ENCODE data around the gene MORN1. TPM values are rescaled to one million over a fixed set of nuclear protein-coding genes. Genes with fewer than 3 reads are reported as not detected.

The MORN1 gene
- total and polyA plus RNA-seq, 4 donors = 2.3 to 6.9 (median 3.6) TPM

DNA sequence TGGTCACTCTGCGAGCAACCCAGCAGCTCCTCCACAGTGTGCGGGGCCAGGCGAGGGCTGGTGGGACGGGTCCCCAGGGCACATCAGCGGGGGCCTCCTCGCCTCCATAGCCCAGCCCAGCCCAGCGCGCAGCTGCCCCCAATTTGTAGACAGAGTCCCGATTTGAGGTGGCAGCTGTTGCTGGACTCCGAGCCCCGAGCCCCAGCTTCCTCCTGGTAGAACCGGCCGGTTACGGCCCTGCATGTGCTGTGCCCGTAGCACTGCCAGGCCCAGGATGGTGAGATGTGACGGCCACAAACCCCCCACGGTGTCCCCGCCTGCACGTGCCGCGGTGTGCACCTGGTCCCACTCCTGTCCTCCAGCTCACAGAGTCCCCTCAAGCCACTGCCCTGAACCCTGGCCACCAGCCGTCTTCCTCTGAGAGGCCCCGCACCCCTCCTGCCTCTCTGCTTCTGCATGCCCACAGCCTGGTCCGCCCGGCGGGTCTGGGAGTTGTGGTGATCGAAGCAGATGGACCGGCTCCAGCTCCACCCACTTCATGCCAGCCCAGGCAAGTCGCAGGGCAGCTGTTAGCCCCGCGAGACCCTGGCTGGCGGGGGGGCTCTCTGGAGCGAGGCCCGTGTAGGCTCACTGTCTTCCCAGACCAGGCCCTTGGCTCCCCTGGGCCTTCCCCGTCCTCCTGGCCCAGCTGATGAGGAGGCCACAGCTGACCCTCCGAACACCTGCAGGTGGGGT is 55.5 kb downstream of the MORN1 start:
- 95% methylated on average over 36 of the region's 36 CpGs for WGBS
- Histone ChIP-seq H3K4me3 (ENCODE audit: low read depth in 1 of 3, low read length in 3 of 3) (no peak overlapping the region), H3K9me3 (ENCODE audit: control insufficient read depth in 4 of 4, low read length in 3 of 4) (no peaks in the 10 kb centered on the region), H3K36me3 (ENCODE audit: control insufficient read depth in 4 of 4, insufficient read depth in 3 of 4, low read depth in 1 of 4, low read length in 3 of 4) (no peaks in the 10 kb centered on the region), H3K27me3 (ENCODE audit: control insufficient read depth in 4 of 4, insufficient read depth in 4 of 4, low read length in 3 of 4) (no peaks in the 10 kb centered on the region), H3K27ac (ENCODE audit: low read depth in 1 of 2, low read length in 2 of 2) (no peak overlapping the region), H3K4me1 (ENCODE audit: control insufficient read depth in 4 of 4, insufficient read depth in 4 of 4, low read length in 3 of 4) (no peaks in the 10 kb centered on the region), H3K9ac (ENCODE audit: low read depth in 1 of 2, low read length in 2 of 2) (no peak overlapping the region)
- DNase-seq (ENCODE audit: low spot score) = no peak
- TF ChIP-seq, protein P1, sequence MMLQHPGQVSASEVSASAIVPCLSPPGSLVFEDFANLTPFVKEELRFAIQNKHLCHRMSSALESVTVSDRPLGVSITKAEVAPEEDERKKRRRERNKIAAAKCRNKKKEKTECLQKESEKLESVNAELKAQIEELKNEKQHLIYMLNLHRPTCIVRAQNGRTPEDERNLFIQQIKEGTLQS (IDR thresholded peaks at IDR 0.05) = no peak
- TF ChIP-seq, protein P2, sequence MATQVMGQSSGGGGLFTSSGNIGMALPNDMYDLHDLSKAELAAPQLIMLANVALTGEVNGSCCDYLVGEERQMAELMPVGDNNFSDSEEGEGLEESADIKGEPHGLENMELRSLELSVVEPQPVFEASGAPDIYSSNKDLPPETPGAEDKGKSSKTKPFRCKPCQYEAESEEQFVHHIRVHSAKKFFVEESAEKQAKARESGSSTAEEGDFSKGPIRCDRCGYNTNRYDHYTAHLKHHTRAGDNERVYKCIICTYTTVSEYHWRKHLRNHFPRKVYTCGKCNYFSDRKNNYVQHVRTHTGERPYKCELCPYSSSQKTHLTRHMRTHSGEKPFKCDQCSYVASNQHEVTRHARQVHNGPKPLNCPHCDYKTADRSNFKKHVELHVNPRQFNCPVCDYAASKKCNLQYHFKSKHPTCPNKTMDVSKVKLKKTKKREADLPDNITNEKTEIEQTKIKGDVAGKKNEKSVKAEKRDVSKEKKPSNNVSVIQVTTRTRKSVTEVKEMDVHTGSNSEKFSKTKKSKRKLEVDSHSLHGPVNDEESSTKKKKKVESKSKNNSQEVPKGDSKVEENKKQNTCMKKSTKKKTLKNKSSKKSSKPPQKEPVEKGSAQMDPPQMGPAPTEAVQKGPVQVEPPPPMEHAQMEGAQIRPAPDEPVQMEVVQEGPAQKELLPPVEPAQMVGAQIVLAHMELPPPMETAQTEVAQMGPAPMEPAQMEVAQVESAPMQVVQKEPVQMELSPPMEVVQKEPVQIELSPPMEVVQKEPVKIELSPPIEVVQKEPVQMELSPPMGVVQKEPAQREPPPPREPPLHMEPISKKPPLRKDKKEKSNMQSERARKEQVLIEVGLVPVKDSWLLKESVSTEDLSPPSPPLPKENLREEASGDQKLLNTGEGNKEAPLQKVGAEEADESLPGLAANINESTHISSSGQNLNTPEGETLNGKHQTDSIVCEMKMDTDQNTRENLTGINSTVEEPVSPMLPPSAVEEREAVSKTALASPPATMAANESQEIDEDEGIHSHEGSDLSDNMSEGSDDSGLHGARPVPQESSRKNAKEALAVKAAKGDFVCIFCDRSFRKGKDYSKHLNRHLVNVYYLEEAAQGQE (IDR thresholded peaks at IDR 0.05) = no peak
- TF ChIP-seq NR2F2 (IDR thresholded peaks at IDR 0.05) (no peak), FOXA2 (IDR thresholded peaks at IDR 0.05) (no peak), RAD21 (IDR thresholded peaks at IDR 0.05) (no peak), YY1 (IDR thresholded peaks at IDR 0.05) (no peak), GABPA (IDR thresholded peaks at IDR 0.05 in 1 of 2, conservative IDR thresholded peaks at IDR 0.05 in 1 of 2) (no peak), FOXA1 (IDR thresholded peaks at IDR 0.05) (no peak), RXRA (IDR thresholded peaks at IDR 0.05) (no peak)
- TF ChIP-seq, protein P3, sequence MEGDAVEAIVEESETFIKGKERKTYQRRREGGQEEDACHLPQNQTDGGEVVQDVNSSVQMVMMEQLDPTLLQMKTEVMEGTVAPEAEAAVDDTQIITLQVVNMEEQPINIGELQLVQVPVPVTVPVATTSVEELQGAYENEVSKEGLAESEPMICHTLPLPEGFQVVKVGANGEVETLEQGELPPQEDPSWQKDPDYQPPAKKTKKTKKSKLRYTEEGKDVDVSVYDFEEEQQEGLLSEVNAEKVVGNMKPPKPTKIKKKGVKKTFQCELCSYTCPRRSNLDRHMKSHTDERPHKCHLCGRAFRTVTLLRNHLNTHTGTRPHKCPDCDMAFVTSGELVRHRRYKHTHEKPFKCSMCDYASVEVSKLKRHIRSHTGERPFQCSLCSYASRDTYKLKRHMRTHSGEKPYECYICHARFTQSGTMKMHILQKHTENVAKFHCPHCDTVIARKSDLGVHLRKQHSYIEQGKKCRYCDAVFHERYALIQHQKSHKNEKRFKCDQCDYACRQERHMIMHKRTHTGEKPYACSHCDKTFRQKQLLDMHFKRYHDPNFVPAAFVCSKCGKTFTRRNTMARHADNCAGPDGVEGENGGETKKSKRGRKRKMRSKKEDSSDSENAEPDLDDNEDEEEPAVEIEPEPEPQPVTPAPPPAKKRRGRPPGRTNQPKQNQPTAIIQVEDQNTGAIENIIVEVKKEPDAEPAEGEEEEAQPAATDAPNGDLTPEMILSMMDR (IDR thresholded peaks at IDR 0.05; ENCODE audit: low read depth, low read length, missing input control) = no peak
- TF ChIP-seq, protein P4, sequence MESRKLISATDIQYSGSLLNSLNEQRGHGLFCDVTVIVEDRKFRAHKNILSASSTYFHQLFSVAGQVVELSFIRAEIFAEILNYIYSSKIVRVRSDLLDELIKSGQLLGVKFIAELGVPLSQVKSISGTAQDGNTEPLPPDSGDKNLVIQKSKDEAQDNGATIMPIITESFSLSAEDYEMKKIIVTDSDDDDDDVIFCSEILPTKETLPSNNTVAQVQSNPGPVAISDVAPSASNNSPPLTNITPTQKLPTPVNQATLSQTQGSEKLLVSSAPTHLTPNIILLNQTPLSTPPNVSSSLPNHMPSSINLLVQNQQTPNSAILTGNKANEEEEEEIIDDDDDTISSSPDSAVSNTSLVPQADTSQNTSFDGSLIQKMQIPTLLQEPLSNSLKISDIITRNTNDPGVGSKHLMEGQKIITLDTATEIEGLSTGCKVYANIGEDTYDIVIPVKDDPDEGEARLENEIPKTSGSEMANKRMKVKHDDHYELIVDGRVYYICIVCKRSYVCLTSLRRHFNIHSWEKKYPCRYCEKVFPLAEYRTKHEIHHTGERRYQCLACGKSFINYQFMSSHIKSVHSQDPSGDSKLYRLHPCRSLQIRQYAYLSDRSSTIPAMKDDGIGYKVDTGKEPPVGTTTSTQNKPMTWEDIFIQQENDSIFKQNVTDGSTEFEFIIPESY (IDR thresholded peaks at IDR 0.05) = no peak

DNA sequence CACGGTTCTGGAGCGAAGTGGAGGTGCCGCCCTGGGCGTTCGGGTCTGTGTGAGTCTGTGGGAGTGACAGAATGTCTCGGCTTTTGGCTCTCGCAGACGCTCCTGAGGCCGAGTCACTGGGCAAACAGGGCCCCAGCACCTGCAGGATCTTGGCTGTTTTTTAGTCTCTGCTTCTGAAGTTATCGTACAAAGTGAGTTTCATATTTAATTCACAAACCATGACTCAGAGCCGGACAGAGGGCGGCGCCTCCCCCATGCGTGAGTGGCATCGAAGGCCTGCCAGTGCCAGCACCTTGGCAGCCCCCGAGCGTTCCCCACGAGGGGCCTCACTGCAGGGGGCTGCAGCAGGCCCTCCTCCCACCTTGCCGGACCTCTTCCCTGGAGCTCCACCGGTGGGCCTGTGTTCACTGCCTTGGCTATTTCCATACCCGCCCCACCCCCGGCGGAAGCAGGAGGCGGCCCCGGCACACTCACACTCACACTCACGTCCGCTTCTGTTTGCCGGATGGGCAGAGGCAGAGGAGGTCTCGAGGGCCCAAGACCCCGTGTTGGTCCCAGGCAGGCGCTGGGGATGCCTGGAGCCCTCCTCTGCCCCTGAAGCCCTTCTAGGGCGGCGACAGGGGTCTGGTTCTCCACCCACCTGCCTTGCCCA is 56.3 kb downstream of the MORN1 start:
- H3K9me3 ChIP-seq (ENCODE audit: control insufficient read depth in 4 of 4, low read length in 3 of 4) = no peaks in the 10 kb centered on the region
- no peak for DNase-seq (ENCODE audit: low spot score)
- no peaks in the 10 kb centered on the region for H3K4me1 ChIP-seq (ENCODE audit: control insufficient read depth in 4 of 4, insufficient read depth in 4 of 4, low read length in 3 of 4)
- no peak overlapping the region for H3K4me3 ChIP-seq (ENCODE audit: low read depth in 1 of 3, low read length in 3 of 3)
- H3K27ac ChIP-seq (ENCODE audit: low read depth in 1 of 2, low read length in 2 of 2) = no peak overlapping the region
- TF ChIP-seq NR2F2 (IDR thresholded peaks at IDR 0.05) (no peak), YY1 (IDR thresholded peaks at IDR 0.05) (no peak), RXRA (IDR thresholded peaks at IDR 0.05) (no peak), GABPA (IDR thresholded peaks at IDR 0.05 in 1 of 2, conservative IDR thresholded peaks at IDR 0.05 in 1 of 2) (no peak), EGR1 (IDR thresholded peaks at IDR 0.05; ENCODE audit: low read depth in 2 of 2) (no peak)
- TF ChIP-seq, protein P3 (IDR thresholded peaks at IDR 0.05; ENCODE audit: low read depth, low read length, missing input control) = no peak
- 92% methylated on average over 33 of the region's 33 CpGs for WGBS
- H3K36me3 ChIP-seq (ENCODE audit: control insufficient read depth in 4 of 4, insufficient read depth in 3 of 4, low read depth in 1 of 4, low read length in 3 of 4) = no peaks in the 10 kb centered on the region
- H3K27me3 ChIP-seq (ENCODE audit: control insufficient read depth in 4 of 4, insufficient read depth in 4 of 4, low read length in 3 of 4) = no peaks in the 10 kb centered on the region
- H3K9ac ChIP-seq (ENCODE audit: low read depth in 1 of 2, low read length in 2 of 2) = no peak overlapping the region

All from liver (tissue), 9 donors.